ENCODE results near the gene TSGA10IP.

- no peak for TF ChIP-seq CTCF (IDR thresholded peaks at IDR 0.05; ENCODE audit: insufficient read depth, low read length)
- no peak for TF ChIP-seq POLR2AphosphoS5 (IDR thresholded peaks at IDR 0.05; ENCODE audit: low read depth)
- TF ChIP-seq REST (IDR thresholded peaks at IDR 0.05; ENCODE audit: insufficient replicate concordance, low read depth): no peak
- no peak for TF ChIP-seq GABPA (IDR thresholded peaks at IDR 0.05; ENCODE audit: low read depth)
Observed at GRCh38 chr11:65917077-65917433, 28.2 kb upstream of the TSGA10IP start.

All from HL-60 (cell line).